ENCODE data around the gene PRKN. TPM values are rescaled to one million over a fixed set of nuclear protein-coding genes. Genes with fewer than 3 reads are reported as not detected.

The PRKN gene
- total and polyA plus RNA-seq, 9 of the 15 experiments (the other 6 are each of a cell fraction or from before 2014, with no cell fraction given), result 0.03 to 0.96 (median 0.15) TPM; not detected in 2

- TF ChIP-seq MYC (IDR thresholded peaks at IDR 0.05; ENCODE audit: low read depth, low read length), result no peak
- TF ChIP-seq MYC (CRISPR knock-in tag; IDR thresholded peaks at IDR 0.05; ENCODE audit: borderline replicate concordance, low read depth), result no peak
- TF ChIP-seq ZBTB49 (CRISPR knock-in tag; IDR thresholded peaks at IDR 0.05; ENCODE audit: borderline replicate concordance), result no peak
- TF ChIP-seq DMBX1 (CRISPR knock-in tag; IDR thresholded peaks at IDR 0.05; ENCODE audit: borderline replicate concordance), result no peak
- no peak for TF ChIP-seq FOXJ2 (tag; IDR thresholded peaks at IDR 0.05)
- no peak for TF ChIP-seq CREM (IDR thresholded peaks at IDR 0.05; ENCODE audit: low read depth)
- no peak for TF ChIP-seq GABPA (tag; conservative IDR thresholded peaks at IDR 0.05; ENCODE audit: low read depth)
- no peak for TF ChIP-seq NFIC (IDR thresholded peaks at IDR 0.05)
- no peak for TF ChIP-seq ZNF75A (CRISPR knock-in tag; IDR thresholded peaks at IDR 0.05)
Observed at GRCh38 chr6:161894436-161894835, 833.1 kb downstream of the PRKN start (continued).

GRCh38 chr6:161891542-161891941, 836.0 kb downstream of the PRKN start:
- ATAC-seq (no peak), FAIRE-seq (no peak), DNase-seq (ENCODE audit: extremely low read depth in 1 of 4, low spot score in 3 of 4) (no peak)
- Histone ChIP-seq H4K20me1 (replicated peaks; ENCODE audit: control insufficient read depth, insufficient read depth, low read length) (no peaks in the 10 kb centered on the region), H3K9ac (ENCODE audit: insufficient read depth in 1 of 2, low read depth in 2 of 2, low read length in 2 of 2) (no peak overlapping the region), H3K9me1 (ENCODE audit: control insufficient read depth, insufficient read depth, low read length) (no peaks in the 10 kb centered on the region), H3K4me2 (ENCODE audit: insufficient read depth, low read length) (no peak overlapping the region), H3K4me1 (replicated peaks in 1 of 2; ENCODE audit: control insufficient read depth in 2 of 2, insufficient read depth in 2 of 2, low read length in 2 of 2) (no peaks in the 10 kb centered on the region), H3K27me3 (ENCODE audit: control insufficient read depth in 2 of 2, insufficient read depth in 2 of 2, low read length in 2 of 2) (no peaks in the 10 kb centered on the region; a peak in 2 of 5 replicates), H3K4me3 (no peak overlapping the region), H3K9me3 (replicated peaks; ENCODE audit: control insufficient read depth, insufficient read depth, low read depth, low read length) (no peaks in the 10 kb centered on the region), H3K79me2 (ENCODE audit: control insufficient read depth, insufficient read depth, low read length) (no peaks in the 10 kb centered on the region), H3K27ac (ENCODE audit: extremely low read depth, low read depth, low read length) (no peak overlapping the region), H3K36me3 (ENCODE audit: control insufficient read depth, insufficient read depth, low read length) (no peaks in the 10 kb centered on the region), H2AFZ (ENCODE audit: low read depth, low read length) (no peak overlapping the region)
- intact Hi-C loops (cut with micrococcal nuclease), result no loop called here
- in situ Hi-C loops (cut with MboI), result no loop called here
- WGBS (ENCODE audit: insufficient coverage, low coverage, missing lambda C conversion rate), result 0% methylated on average over 2 of the region's 2 CpGs
- POLR2A ChIA-PET, result no interaction called here
- no TSS peak for BruUV-seq (replicated peaks)
- CTCF ChIA-PET (ENCODE audit: low intra/inter-chr PET ratio), result no interaction called here
- TF ChIP-seq HBP1 (CRISPR knock-in tag; IDR thresholded peaks at IDR 0.05) (no peak), ZBTB34 (CRISPR knock-in tag; IDR thresholded peaks at IDR 0.05) (no peak), XRCC3 (IDR thresholded peaks at IDR 0.05) (no peak), ZNF668 (CRISPR knock-in tag; IDR thresholded peaks at IDR 0.05) (no peak), ETV6 (IDR thresholded peaks at IDR 0.05; ENCODE audit: borderline replicate concordance in 1 of 2, low read depth in 2 of 2, low read length in 1 of 2) (no peak), ETV6 (CRISPR knock-in tag; IDR thresholded peaks at IDR 0.05; ENCODE audit: borderline replicate concordance) (no peak), ZNF449 (CRISPR knock-in tag; IDR thresholded peaks at IDR 0.05) (no peak)
